ENCODE measurements around the gene KCTD5.

DNA sequence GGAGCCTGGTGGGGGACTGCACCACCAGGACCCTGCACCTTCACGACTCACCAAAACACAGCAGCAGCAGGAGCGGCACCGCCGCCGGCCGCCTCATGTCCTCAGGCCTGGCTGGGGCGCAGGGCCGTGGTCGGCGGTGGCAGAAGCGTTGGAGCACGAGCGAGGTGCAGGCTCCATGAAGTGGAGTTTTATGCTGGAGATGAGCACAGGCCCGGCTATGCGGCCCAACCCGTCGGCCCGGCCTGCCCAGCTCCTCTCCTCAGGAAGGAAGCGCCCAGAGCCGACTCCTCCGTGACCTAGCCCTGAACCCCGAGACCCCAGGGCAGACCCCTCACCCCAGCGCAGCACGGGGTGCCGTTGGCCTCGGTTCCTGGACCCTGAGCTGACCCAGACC, 37.7 kb downstream of the KCTD5 start, which contains the start of gene PRSS27:
- TF ChIP-seq EP300 (IDR thresholded peaks at IDR 0.05; ENCODE audit: borderline replicate concordance in 1 of 2, low read depth in 2 of 2, low read length in 2 of 2) (no peak), SIRT6 (IDR thresholded peaks at IDR 0.05; ENCODE audit: low read length) (no peak), JUND (IDR thresholded peaks at IDR 0.05; ENCODE audit: low read length) (no peak), YY1 (IDR thresholded peaks at IDR 0.05; ENCODE audit: low read depth, low read length) (no peak), POLR2AphosphoS5 (IDR thresholded peaks at IDR 0.05; ENCODE audit: low read depth, low read length) (no peak), EZH2 (IDR thresholded peaks at IDR 0.05; ENCODE audit: low read depth, low read length, severe bottlenecking) (no peak), HDAC6 (IDR thresholded peaks at IDR 0.05; ENCODE audit: low read depth, low read length) (no peak), TBP (IDR thresholded peaks at IDR 0.05; ENCODE audit: low read depth, low read length) (no peak)
- TF ChIP-seq, protein P1, sequence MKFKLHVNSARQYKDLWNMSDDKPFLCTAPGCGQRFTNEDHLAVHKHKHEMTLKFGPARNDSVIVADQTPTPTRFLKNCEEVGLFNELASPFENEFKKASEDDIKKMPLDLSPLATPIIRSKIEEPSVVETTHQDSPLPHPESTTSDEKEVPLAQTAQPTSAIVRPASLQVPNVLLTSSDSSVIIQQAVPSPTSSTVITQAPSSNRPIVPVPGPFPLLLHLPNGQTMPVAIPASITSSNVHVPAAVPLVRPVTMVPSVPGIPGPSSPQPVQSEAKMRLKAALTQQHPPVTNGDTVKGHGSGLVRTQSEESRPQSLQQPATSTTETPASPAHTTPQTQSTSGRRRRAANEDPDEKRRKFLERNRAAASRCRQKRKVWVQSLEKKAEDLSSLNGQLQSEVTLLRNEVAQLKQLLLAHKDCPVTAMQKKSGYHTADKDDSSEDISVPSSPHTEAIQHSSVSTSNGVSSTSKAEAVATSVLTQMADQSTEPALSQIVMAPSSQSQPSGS (IDR thresholded peaks at IDR 0.05; ENCODE audit: low read length) = no peak
- TF ChIP-seq, protein P2, sequence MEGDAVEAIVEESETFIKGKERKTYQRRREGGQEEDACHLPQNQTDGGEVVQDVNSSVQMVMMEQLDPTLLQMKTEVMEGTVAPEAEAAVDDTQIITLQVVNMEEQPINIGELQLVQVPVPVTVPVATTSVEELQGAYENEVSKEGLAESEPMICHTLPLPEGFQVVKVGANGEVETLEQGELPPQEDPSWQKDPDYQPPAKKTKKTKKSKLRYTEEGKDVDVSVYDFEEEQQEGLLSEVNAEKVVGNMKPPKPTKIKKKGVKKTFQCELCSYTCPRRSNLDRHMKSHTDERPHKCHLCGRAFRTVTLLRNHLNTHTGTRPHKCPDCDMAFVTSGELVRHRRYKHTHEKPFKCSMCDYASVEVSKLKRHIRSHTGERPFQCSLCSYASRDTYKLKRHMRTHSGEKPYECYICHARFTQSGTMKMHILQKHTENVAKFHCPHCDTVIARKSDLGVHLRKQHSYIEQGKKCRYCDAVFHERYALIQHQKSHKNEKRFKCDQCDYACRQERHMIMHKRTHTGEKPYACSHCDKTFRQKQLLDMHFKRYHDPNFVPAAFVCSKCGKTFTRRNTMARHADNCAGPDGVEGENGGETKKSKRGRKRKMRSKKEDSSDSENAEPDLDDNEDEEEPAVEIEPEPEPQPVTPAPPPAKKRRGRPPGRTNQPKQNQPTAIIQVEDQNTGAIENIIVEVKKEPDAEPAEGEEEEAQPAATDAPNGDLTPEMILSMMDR (IDR thresholded peaks at IDR 0.05; ENCODE audit: control extremely low read depth in 1 of 3, insufficient read depth in 1 of 3, low read depth in 1 of 3, low read length in 3 of 3) = no peak
- TF ChIP-seq, protein P3, sequence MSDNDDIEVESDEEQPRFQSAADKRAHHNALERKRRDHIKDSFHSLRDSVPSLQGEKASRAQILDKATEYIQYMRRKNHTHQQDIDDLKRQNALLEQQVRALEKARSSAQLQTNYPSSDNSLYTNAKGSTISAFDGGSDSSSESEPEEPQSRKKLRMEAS (IDR thresholded peaks at IDR 0.05) = no peak
